ENCODE data around the gene APPL1. TPM values are rescaled to one million over a fixed set of nuclear protein-coding genes. Genes with fewer than 3 reads are reported as not detected.

APPL1 gene
- total RNA-seq, 4 donors from 2014 or later, result 27.2 to 54.2 (median 41.4) TPM

GRCh38 chr3:57199895-57200297 lies 27.6 kb upstream of the APPL1 start, which contains the start of gene HESX1:
Gene HESX1 (minus strand): TSS chr3:57199978. CDS start chr3:57199918, 60 bp downstream.
- H3K27me3 ChIP-seq, result no peaks in the 10 kb centered on the region
- H3K9me3 ChIP-seq, result no peaks in the 10 kb centered on the region
- H3K36me3 ChIP-seq, result no peaks in the 10 kb centered on the region
- no peak for TF ChIP-seq POLR2A (IDR thresholded peaks at IDR 0.05)
- no peak for TF ChIP-seq CTCF (IDR thresholded peaks at IDR 0.05)
- WGBS, 2 donors, result 56 to 60% methylated on average over 3 to 4 of the region's 4 CpGs
- DNase-seq, result no peak
- H3K4me3 ChIP-seq, result no peak within 1 kb of the TSS
- intact Hi-C loops (cut with DNase I), result no loop called here
- no peak within 1 kb of the TSS for H3K27ac ChIP-seq
- no peaks in the 10 kb centered on the region for H3K4me1 ChIP-seq

- intact Hi-C loops (cut with DNase I), result no loop called here
- Histone ChIP-seq H3K9me3 (no peaks in the 10 kb centered on the region), H3K36me3 (no peaks in the 10 kb centered on the region), H3K27me3 (no peaks in the 10 kb centered on the region), H3K27ac (no peak overlapping the region), H3K4me3 (no peak overlapping the region), H3K4me1 (no peaks in the 10 kb centered on the region)
- no peak for TF ChIP-seq POLR2A (IDR thresholded peaks at IDR 0.05)
- no peak for TF ChIP-seq CTCF (IDR thresholded peaks at IDR 0.05)
- DNase-seq, result no peak
- 64 to 97% methylated on average over 2 of the region's 2 CpGs for WGBS, 2 donors
Measured at GRCh38 chr3:57206423-57206822, 21.1 kb upstream of the APPL1 start.

GRCh38 chr3:57221883-57222282 lies 5.6 kb upstream of the APPL1 start:
- H3K36me3 ChIP-seq, result no peaks in the 10 kb centered on the region
- TF ChIP-seq POLR2A (IDR thresholded peaks at IDR 0.05) (no peak), CTCF (IDR thresholded peaks at IDR 0.05) (peak in 2 of 6 experiments; percentile 14 to 16)
- intact Hi-C loops (cut with DNase I), result no loop called here
- 54 to 61% methylated on average over 2 of the region's 2 CpGs for WGBS, 2 donors
- DNase-seq, result no peak
- H3K27me3 ChIP-seq, result no peaks in the 10 kb centered on the region
- H3K27ac ChIP-seq, result no peak overlapping the region
- H3K9me3 ChIP-seq, result no peaks in the 10 kb centered on the region
- H3K4me1 ChIP-seq, result peaks cover 0 to 5% (median 4%) of the 10 kb centered on the region in 3 donors
- no peak overlapping the region for H3K4me3 ChIP-seq

GRCh38 chr3:57224856-57225255 lies 2.7 kb upstream of the APPL1 start:
- intact Hi-C loops (cut with DNase I), result no loop called here
- Histone ChIP-seq H3K36me3 (no peaks in the 10 kb centered on the region), H3K27me3 (no peaks in the 10 kb centered on the region), H3K9me3 (no peaks in the 10 kb centered on the region), H3K4me3 (no peak overlapping the region), H3K4me1 (peaks cover 10 to 24% (median 13%) of the 10 kb centered on the region in 3 donors), H3K27ac (no peak overlapping the region)
- no peak for DNase-seq
- TF ChIP-seq POLR2A (IDR thresholded peaks at IDR 0.05) (no peak), CTCF (IDR thresholded peaks at IDR 0.05) (no peak)
- 46 to 48% methylated on average over 4 of the region's 4 CpGs for WGBS, 2 donors

GRCh38 chr3:57226176-57226575 lies 1.4 kb upstream of the APPL1 start:
- WGBS, 2 donors, result 38 to 61% methylated on average over 2 of the region's 2 CpGs
- no peak for TF ChIP-seq CTCF (IDR thresholded peaks at IDR 0.05)
- no peak for TF ChIP-seq POLR2A (IDR thresholded peaks at IDR 0.05)
- intact Hi-C loops (cut with DNase I), result no loop called here
- H3K4me1 ChIP-seq, result peaks cover 10 to 37% (median 17%) of the 10 kb centered on the region in 3 donors
- H3K4me3 ChIP-seq, result no peak overlapping the region
- H3K36me3 ChIP-seq, result no peaks in the 10 kb centered on the region
- no peaks in the 10 kb centered on the region for H3K27me3 ChIP-seq
- peak overlapping the region in 2 of 4 donors; percentile 88 to 96 for H3K27ac ChIP-seq
- no peaks in the 10 kb centered on the region for H3K9me3 ChIP-seq
- no peak for DNase-seq
